ENCODE data around the gene VSIG8.

Gene VSIG8

DNA sequence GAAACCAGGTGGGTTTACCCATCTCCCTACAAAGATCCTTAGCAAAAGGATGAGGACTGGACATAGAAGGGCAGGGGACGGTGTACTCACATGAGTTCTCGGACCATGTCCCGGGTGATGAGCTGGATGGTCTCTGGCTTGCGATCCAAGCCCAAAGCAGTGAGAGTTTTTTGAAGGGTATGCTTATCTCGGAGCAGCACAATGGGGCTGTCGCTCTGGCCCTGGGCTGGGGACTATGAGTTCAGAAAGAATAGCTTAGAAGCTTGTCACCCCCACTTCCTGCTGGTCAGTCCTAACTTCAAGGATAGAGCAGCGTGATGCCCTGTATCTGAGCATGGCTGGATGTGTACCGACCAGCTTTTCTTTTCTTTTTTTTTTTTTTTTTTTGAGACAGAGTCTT lies 27.9 kb upstream of the VSIG8 start:
- H3K14ac ChIP-seq (ENCODE audit: low read length in 2 of 2), result no peak overlapping the region
- peak overlapping the region; percentile 77 for H2BK120ac ChIP-seq (ENCODE audit: low read depth, low read length)
- no peak overlapping the region for H4K8ac ChIP-seq (ENCODE audit: low read length)
- no peaks in the 10 kb centered on the region for H3K36me3 ChIP-seq (ENCODE audit: control insufficient read depth in 1 of 2, insufficient read depth in 2 of 2, low read depth in 1 of 2, low read length in 2 of 2)
- H3K9ac ChIP-seq (ENCODE audit: low read length), result peak overlapping the region; percentile 64
- no peak overlapping the region for H3K23ac ChIP-seq (ENCODE audit: low read length in 2 of 2)
- H3K4me3 ChIP-seq (ENCODE audit: insufficient read depth in 1 of 2, low read depth in 1 of 2, low read length in 2 of 2), result peak overlapping the region in 1 of 2 experiments; percentile 44
- peak overlapping the region in 1 of 2 experiments; percentile 92 for H3K4ac ChIP-seq (ENCODE audit: low read depth in 1 of 2, low read length in 2 of 2)
- no peak for DNase-seq
- no peak overlapping the region for H3K4me2 ChIP-seq (ENCODE audit: low read length, poor library complexity, severe bottlenecking)
- no peaks in the 10 kb centered on the region for H3K9me3 ChIP-seq (ENCODE audit: control insufficient read depth, low read length)
- H3K18ac ChIP-seq (ENCODE audit: low read depth in 1 of 2, low read length in 2 of 2), result peak overlapping the region; percentile 68 to 89
- H2BK12ac ChIP-seq (ENCODE audit: low read length in 2 of 2), result peak overlapping the region; percentile 54 to 87
- peak overlapping the region; percentile 76 for H4K91ac ChIP-seq (ENCODE audit: low read length)
- H2AFZ ChIP-seq (ENCODE audit: low read depth, low read length), result no peak overlapping the region
- no peak overlapping the region for H2BK5ac ChIP-seq (ENCODE audit: low read depth, low read length, poor library complexity, severe bottlenecking)
- 82% methylated on average over 8 of the region's 8 CpGs for WGBS
- H3K27me3 ChIP-seq (ENCODE audit: control insufficient read depth in 1 of 2, insufficient read depth in 1 of 2, low read length in 2 of 2), result no peaks in the 10 kb centered on the region
- peak overlapping the region; percentile 43 for H3K27ac ChIP-seq (ENCODE audit: low read length, poor library complexity, severe bottlenecking)
- peak overlapping the region; percentile 33 for H2BK15ac ChIP-seq (ENCODE audit: low read depth, poor library complexity, severe bottlenecking)
- H3K79me1 ChIP-seq (replicated peaks; ENCODE audit: low read length, poor library complexity, severe bottlenecking), result no peaks in the 10 kb centered on the region
- peaks cover 4% of the 10 kb centered on the region for H3K4me1 ChIP-seq (ENCODE audit: control insufficient read depth, insufficient read depth, low read depth, low read length)
- H2AK5ac ChIP-seq (ENCODE audit: low read length, severe bottlenecking), result peak overlapping the region; percentile 72

DNA sequence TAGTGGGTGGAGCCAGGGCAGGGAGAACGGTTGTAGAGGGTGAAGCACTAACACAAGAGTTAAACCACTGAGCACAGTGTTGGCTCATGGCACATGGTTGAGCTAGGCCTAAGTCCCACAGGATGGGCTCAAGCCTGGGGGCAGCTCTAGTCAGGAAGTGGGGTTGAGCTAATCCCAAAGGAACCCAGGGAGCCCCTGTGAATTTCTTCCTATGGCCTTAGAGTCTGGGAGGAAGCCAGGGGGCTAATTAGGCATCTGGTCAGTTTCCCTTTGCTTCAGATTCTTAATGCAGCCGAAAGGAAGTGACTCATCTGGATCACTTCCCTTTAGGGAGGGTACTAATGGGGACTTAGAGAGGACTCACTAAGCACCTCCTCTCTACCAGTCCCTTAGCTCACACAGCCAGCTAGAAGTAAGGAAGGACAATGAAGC lies 27.4 kb upstream of the VSIG8 start:
- H2BK120ac ChIP-seq (ENCODE audit: low read depth, low read length), result peak overlapping the region; percentile 86
- no peaks in the 10 kb centered on the region for H3K36me3 ChIP-seq (ENCODE audit: control insufficient read depth in 1 of 2, insufficient read depth in 2 of 2, low read depth in 1 of 2, low read length in 2 of 2)
- no peak overlapping the region for H3K23ac ChIP-seq (ENCODE audit: low read length in 2 of 2)
- no peaks in the 10 kb centered on the region for H3K79me1 ChIP-seq (replicated peaks; ENCODE audit: low read length, poor library complexity, severe bottlenecking)
- WGBS, result 16% methylated on average over 1 of the region's 2 CpGs
- peak overlapping the region; percentile 97 for H4K91ac ChIP-seq (ENCODE audit: low read length)
- peak overlapping the region; percentile 93 for H4K8ac ChIP-seq (ENCODE audit: low read length)
- H2AK5ac ChIP-seq (ENCODE audit: low read length, severe bottlenecking), result peak overlapping the region; percentile 92
- peak overlapping the region; percentile 43 for H3K27ac ChIP-seq (ENCODE audit: low read length, poor library complexity, severe bottlenecking)
- peak overlapping the region; percentile 55 to 96 for H2BK12ac ChIP-seq (ENCODE audit: low read length in 2 of 2)
- peak overlapping the region; percentile 86 to 90 for H3K18ac ChIP-seq (ENCODE audit: low read depth in 1 of 2, low read length in 2 of 2)
- peak overlapping the region in 1 of 2 experiments; percentile 45 for H3K14ac ChIP-seq (ENCODE audit: low read length in 2 of 2)
- peak overlapping the region; percentile 69 to 98 for H3K4ac ChIP-seq (ENCODE audit: low read depth in 1 of 2, low read length in 2 of 2)
- no peak overlapping the region for H2AFZ ChIP-seq (ENCODE audit: low read depth, low read length)
- H2BK5ac ChIP-seq (ENCODE audit: low read depth, low read length, poor library complexity, severe bottlenecking), result no peak overlapping the region
- no peaks in the 10 kb centered on the region for H3K9me3 ChIP-seq (ENCODE audit: control insufficient read depth, low read length)
- DNase-seq, result peak; percentile 94
- H3K27me3 ChIP-seq (ENCODE audit: control insufficient read depth in 1 of 2, insufficient read depth in 1 of 2, low read length in 2 of 2), result no peaks in the 10 kb centered on the region
- H3K4me2 ChIP-seq (ENCODE audit: low read length, poor library complexity, severe bottlenecking), result no peak overlapping the region
- H3K4me1 ChIP-seq (ENCODE audit: control insufficient read depth, insufficient read depth, low read depth, low read length), result peaks cover 4% of the 10 kb centered on the region
- peak overlapping the region; percentile 92 for H2BK15ac ChIP-seq (ENCODE audit: low read depth, poor library complexity, severe bottlenecking)
- peak overlapping the region in 1 of 2 experiments; percentile 44 for H3K4me3 ChIP-seq (ENCODE audit: insufficient read depth in 1 of 2, low read depth in 1 of 2, low read length in 2 of 2)
- H3K9ac ChIP-seq (ENCODE audit: low read length), result peak overlapping the region; percentile 64

DNA sequence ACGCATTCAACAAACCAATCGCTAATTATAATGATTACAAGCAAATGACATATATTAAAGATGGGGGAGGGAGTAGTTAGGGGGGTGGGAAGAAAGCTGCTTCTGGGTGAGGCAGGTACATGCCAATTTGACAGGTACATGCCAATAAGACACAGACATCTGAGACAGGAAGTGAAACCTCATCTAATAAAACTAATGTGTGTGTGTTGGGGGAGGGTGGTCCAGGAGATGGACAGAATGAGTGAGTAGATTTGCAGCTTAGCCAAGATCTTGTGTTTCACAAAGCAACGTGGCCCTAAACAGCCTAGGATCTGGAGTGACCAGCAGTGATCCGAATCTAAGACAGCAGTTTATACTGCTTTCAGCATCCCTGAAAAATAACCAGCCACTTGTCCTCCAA lies 26.7 kb upstream of the VSIG8 start:
- H3K4ac ChIP-seq (ENCODE audit: low read depth in 1 of 2, low read length in 2 of 2), result peak overlapping the region; percentile 69 to 98
- H3K14ac ChIP-seq (ENCODE audit: low read length in 2 of 2), result peak overlapping the region in 1 of 2 experiments; percentile 45
- H3K36me3 ChIP-seq (ENCODE audit: control insufficient read depth in 1 of 2, insufficient read depth in 2 of 2, low read depth in 1 of 2, low read length in 2 of 2), result no peaks in the 10 kb centered on the region
- no peak overlapping the region for H3K4me2 ChIP-seq (ENCODE audit: low read length, poor library complexity, severe bottlenecking)
- peak overlapping the region; percentile 55 to 96 for H2BK12ac ChIP-seq (ENCODE audit: low read length in 2 of 2)
- H3K4me3 ChIP-seq (ENCODE audit: insufficient read depth in 1 of 2, low read depth in 1 of 2, low read length in 2 of 2), result no peak overlapping the region
- peak overlapping the region; percentile 97 for H4K91ac ChIP-seq (ENCODE audit: low read length)
- no peaks in the 10 kb centered on the region for H3K27me3 ChIP-seq (ENCODE audit: control insufficient read depth in 1 of 2, insufficient read depth in 1 of 2, low read length in 2 of 2)
- DNase-seq, result no peak
- H3K9me3 ChIP-seq (ENCODE audit: control insufficient read depth, low read length), result no peaks in the 10 kb centered on the region
- peak overlapping the region; percentile 86 for H2BK120ac ChIP-seq (ENCODE audit: low read depth, low read length)
- H3K79me1 ChIP-seq (replicated peaks; ENCODE audit: low read length, poor library complexity, severe bottlenecking), result no peaks in the 10 kb centered on the region
- 92% methylated on average over 2 of the region's 4 CpGs for WGBS
- no peak overlapping the region for H3K23ac ChIP-seq (ENCODE audit: low read length in 2 of 2)
- peak overlapping the region; percentile 43 for H3K27ac ChIP-seq (ENCODE audit: low read length, poor library complexity, severe bottlenecking)
- H4K8ac ChIP-seq (ENCODE audit: low read length), result peak overlapping the region; percentile 93
- peak overlapping the region; percentile 92 for H2AK5ac ChIP-seq (ENCODE audit: low read length, severe bottlenecking)
- H2BK15ac ChIP-seq (ENCODE audit: low read depth, poor library complexity, severe bottlenecking), result peak overlapping the region; percentile 92
- H3K4me1 ChIP-seq (ENCODE audit: control insufficient read depth, insufficient read depth, low read depth, low read length), result peaks cover 4% of the 10 kb centered on the region
- no peak overlapping the region for H2BK5ac ChIP-seq (ENCODE audit: low read depth, low read length, poor library complexity, severe bottlenecking)
- H3K9ac ChIP-seq (ENCODE audit: low read length), result no peak overlapping the region
- no peak overlapping the region for H2AFZ ChIP-seq (ENCODE audit: low read depth, low read length)
- peak overlapping the region; percentile 86 to 90 for H3K18ac ChIP-seq (ENCODE audit: low read depth in 1 of 2, low read length in 2 of 2)

DNA sequence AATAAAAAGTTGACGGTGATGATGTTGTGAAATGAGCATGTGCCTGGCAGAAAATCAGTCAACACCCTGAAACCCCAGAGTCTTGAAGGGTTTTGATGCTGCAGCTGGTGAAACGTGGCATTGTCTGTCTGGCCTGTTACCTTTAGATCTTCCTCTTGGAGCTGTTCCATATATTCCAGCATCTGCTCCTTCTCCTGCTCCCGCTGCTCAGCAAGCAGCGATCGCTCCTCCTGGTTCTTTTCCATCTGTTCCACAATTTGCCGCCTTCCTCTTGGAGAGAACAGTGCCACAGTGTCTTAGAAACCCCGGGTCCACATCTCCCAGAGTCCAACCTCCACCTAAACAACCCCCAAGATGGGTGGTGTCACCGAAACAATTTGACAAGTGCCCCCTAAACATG lies 21.8 kb upstream of the VSIG8 start:
- H3K18ac ChIP-seq (ENCODE audit: low read depth in 1 of 2, low read length in 2 of 2), result no peak overlapping the region
- no peaks in the 10 kb centered on the region for H3K36me3 ChIP-seq (ENCODE audit: control insufficient read depth in 1 of 2, insufficient read depth in 2 of 2, low read depth in 1 of 2, low read length in 2 of 2)
- H3K4me1 ChIP-seq (ENCODE audit: control insufficient read depth, insufficient read depth, low read depth, low read length), result peaks cover 10% of the 10 kb centered on the region
- no peaks in the 10 kb centered on the region for H3K9me3 ChIP-seq (ENCODE audit: control insufficient read depth, low read length)
- H2AFZ ChIP-seq (ENCODE audit: low read depth, low read length), result no peak overlapping the region
- H3K4me2 ChIP-seq (ENCODE audit: low read length, poor library complexity, severe bottlenecking), result no peak overlapping the region
- H2BK120ac ChIP-seq (ENCODE audit: low read depth, low read length), result no peak overlapping the region
- no peak overlapping the region for H3K23ac ChIP-seq (ENCODE audit: low read length in 2 of 2)
- no peak overlapping the region for H3K4ac ChIP-seq (ENCODE audit: low read depth in 1 of 2, low read length in 2 of 2)
- DNase-seq, result no peak
- no peak overlapping the region for H2BK5ac ChIP-seq (ENCODE audit: low read depth, low read length, poor library complexity, severe bottlenecking)
- H3K14ac ChIP-seq (ENCODE audit: low read length in 2 of 2), result no peak overlapping the region
- no peak overlapping the region for H3K4me3 ChIP-seq (ENCODE audit: insufficient read depth in 1 of 2, low read depth in 1 of 2, low read length in 2 of 2)
- H3K27me3 ChIP-seq (ENCODE audit: control insufficient read depth in 1 of 2, insufficient read depth in 1 of 2, low read length in 2 of 2), result no peaks in the 10 kb centered on the region
- no peak overlapping the region for H3K9ac ChIP-seq (ENCODE audit: low read length)
- H4K91ac ChIP-seq (ENCODE audit: low read length), result no peak overlapping the region
- no peak overlapping the region for H2BK15ac ChIP-seq (ENCODE audit: low read depth, poor library complexity, severe bottlenecking)
- H3K79me1 ChIP-seq (replicated peaks; ENCODE audit: low read length, poor library complexity, severe bottlenecking), result no peaks in the 10 kb centered on the region
- no peak overlapping the region for H2BK12ac ChIP-seq (ENCODE audit: low read length in 2 of 2)
- H2AK5ac ChIP-seq (ENCODE audit: low read length, severe bottlenecking), result no peak overlapping the region
- no peak overlapping the region for H3K27ac ChIP-seq (ENCODE audit: low read length, poor library complexity, severe bottlenecking)
- no peak overlapping the region for H4K8ac ChIP-seq (ENCODE audit: low read length)
- WGBS, result 82% methylated on average over 8 of the region's 8 CpGs
